HG02938 (cell line): ENCODE data around the gene DNAH2.

Experiments
- ATAC-seq: cut with Tn5 transposase; IDR thresholded peaks from one replicate; pipeline ENCODE4 v1.9.1; 2021; ENCODE audit warnings: mild to moderate bottlenecking, moderate library complexity; ENCODE audit not compliant: unreplicated experiment

The DNAH2 gene

DNA sequence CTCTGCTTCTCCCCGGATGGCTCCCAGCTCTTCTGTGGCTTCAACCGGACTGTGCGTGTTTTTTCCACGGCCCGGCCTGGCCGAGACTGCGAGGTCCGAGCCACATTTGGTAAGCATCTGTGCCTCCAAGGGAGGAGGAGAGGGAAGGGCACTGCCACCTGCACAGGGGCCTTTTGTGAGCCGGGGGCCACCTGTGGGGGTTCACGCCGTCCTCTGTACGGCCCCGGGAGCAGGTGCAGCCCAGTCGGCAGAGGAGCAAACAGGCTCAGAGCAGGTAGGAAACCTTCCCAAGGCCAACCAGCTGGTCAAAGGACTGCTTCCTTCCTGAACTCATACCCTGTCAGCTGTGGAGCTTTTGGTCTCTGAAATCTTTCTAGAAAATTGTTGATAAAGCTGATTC, 15.9 kb upstream of the DNAH2 start:
- ATAC-seq: no peak

DNA sequence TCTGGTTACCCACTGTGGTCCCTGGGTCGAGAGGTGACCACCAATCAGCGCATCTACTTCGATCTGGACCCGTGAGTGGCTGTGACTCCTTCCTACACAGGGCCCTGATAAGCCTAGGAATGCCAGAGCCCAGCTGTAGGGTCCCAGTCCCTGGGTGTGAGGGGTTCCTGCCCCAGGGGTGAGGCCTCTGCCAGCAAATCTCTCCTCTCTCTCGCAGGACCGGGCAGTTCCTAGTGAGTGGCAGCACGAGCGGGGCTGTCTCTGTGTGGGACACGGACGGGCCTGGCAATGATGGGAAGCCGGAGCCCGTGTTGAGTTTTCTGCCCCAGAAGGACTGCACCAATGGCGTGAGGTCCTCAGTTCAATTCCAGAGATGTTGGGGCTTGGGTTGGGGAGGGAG, 14.8 kb upstream of the DNAH2 start:
- no peak for ATAC-seq

DNA sequence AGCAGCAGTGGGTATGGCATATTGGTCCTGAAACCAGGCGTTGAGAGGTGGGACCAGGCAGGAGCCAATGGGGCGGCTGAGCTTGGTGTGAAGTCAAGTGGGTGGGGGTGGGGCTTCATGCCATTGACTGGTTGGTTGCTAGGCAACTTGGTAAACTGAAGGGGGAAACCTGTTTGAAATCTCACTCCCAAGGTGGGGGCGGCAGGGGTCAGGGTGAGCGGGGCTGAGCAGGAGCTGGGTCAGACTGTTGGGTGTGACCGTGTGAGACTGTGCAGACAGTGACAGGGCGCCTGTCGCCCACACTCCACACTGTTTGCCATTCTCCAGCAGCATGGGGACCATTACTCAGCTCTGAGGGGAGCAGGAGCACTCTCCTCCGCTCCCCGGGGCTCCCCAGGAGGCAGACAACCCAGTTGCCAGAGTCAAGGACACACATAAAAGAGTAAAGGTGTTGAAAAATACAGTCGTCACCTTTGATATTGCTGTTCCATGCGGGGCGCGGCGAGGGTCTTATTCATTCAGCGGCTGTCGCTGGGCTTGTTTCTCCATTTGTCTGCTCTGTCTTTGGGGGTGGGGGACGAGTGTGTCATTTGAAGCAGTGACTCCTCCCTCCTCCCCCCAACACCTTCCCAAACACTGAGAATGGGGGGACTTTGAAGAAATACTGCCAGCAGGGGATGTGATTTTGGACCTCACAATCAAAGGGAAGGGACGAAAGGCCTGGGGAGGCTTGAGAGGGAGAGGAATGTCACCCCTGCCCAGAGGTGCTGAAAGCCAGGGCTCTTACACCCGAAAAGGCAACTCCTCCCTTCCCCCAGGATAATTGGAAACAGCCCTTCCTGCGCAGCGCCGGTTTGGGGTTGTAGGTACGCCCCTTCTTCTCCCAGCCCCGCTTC, 13.7 kb upstream of the DNAH2 start:
- ATAC-seq: no peak

DNA sequence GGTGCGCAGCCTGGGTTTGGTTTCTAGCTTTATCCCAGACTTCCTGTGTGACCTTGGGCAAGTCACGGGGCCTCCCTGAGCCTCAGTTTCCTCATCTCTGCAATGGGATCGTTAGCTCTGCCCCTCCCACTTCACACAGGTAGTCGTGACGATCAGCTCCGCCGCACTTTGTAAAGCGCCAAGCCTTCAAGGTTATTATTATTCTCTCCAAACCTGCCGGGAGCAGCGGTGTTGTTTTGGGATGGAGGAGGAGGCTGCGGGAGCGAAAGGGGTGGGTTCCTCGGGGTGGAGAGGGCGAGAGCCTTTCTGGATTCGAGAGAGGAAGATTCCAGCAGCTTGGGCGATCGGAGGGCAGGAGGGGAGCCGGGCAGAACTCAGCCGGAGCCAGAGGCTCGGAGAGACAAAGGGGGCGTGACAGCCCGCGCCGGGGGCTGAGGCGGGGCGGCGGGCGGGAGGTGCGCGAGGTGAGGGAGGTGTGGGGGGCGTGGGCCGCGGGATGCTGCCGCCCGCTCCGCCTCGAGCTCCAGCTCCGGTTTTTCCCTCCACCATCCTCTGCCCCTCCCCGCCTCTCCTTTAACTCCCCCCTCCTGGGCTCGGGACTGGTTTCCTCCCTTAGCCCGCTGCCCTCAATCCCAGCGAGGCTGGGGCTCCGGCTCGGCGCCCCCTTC, 12.8 kb upstream of the DNAH2 start, which contains the start of gene EFNB3:
Gene EFNB3 (plus strand): TSS at position 602 of the 668 bp plus-strand sequence. CDS start 397 bp downstream, outside the sequence.
- no peak for ATAC-seq

DNA sequence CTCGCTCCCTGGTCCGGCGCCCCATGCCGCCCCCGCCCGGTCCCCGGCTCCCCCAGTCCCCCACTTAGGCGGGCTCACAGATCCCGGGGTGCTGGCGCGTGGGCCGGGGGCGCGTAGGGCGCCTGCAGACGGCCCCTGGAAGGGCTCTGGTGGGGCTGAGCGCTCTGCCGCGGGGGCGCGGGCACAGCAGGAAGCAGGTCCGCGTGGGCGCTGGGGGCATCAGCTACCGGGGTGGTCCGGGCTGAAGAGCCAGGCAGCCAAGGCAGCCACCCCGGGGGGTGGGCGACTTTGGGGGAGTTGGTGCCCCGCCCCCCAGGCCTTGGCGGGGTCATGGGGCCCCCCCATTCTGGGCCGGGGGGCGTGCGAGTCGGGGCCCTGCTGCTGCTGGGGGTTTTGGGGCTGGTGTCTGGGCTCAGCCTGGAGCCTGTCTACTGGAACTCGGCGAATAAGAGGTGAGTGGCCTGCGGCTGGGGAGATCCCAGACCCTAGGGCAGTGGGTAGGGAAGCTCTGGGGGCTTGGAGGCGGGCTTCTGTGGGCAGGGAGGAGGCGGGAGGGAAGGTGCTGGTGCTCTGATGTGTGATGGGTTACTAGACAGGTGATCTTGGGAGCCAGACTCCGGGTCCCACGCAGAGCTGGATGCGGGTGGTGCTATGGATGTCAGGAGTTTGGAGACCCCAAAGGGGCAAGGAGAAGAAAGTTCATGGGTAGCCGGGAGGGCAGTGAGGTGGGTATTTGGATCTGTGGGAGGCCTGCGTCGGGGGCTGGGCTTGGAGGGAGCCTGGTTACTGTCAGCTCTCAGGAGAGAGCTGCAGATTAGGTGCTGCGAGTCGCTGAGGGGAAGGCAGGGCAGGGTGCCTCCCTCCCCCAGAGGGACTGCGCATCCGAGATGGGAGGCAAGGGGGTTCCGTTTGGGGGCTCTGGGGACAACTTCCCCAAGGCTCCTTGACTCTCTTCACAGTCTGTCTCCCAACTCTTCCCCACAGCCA, 12.0 kb upstream of the DNAH2 start:
- no peak for ATAC-seq

DNA sequence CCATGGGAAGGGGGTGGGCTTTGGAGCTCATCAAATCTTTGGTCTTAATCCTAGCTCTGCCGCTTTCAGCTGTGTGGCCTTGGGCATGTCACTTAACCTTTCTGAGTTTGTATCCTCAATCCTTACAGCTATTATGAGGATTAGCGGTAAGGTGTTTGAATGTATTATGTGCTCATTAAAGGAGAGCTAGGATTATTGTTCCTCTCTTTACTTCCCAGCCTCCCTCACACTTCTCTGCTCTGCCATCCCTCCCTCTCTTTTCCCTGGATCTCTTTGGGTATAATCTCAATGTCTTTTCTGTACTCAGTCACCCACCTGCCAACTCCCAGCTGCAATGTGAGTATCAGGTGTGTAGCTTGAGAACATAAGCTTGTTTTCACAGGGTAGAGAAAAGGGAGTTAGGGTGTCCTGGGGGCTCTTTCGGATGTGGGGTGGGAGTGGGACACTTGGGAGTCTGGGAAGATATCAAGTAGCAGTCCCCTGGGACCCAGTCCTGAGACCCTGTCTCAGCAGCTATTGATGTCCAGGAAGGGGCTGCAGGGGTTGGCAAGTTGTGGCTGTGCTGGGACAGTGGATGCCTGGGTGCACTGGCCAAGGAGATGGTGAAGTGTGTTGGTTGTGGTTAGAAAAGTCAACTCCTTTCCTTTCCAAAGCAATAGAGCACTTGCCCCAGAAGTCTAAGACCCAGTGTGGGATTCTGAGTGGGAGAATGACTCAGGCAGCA, 10.8 kb upstream of the DNAH2 start:
- no peak for ATAC-seq

DNA sequence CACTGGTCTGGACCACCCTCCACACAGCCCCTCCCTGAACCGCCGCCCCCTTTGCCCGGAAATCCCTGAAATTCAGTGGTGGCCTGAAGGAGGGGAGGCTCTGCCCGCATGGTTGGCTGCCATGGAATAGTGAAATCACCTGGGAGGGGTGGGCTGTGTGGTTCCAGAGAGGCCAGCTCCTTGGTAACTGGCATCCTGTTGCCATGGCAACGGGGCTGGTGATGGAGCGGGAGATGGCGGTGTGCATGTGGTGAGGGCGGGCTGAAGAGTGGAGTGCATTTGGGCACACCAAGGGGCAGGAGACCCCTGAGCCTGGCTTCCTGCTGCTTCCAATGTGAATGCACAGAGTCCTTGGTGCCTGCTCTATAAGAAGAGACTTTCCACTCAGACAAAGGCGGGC, 10.1 kb upstream of the DNAH2 start:
- ATAC-seq: no peak

DNA sequence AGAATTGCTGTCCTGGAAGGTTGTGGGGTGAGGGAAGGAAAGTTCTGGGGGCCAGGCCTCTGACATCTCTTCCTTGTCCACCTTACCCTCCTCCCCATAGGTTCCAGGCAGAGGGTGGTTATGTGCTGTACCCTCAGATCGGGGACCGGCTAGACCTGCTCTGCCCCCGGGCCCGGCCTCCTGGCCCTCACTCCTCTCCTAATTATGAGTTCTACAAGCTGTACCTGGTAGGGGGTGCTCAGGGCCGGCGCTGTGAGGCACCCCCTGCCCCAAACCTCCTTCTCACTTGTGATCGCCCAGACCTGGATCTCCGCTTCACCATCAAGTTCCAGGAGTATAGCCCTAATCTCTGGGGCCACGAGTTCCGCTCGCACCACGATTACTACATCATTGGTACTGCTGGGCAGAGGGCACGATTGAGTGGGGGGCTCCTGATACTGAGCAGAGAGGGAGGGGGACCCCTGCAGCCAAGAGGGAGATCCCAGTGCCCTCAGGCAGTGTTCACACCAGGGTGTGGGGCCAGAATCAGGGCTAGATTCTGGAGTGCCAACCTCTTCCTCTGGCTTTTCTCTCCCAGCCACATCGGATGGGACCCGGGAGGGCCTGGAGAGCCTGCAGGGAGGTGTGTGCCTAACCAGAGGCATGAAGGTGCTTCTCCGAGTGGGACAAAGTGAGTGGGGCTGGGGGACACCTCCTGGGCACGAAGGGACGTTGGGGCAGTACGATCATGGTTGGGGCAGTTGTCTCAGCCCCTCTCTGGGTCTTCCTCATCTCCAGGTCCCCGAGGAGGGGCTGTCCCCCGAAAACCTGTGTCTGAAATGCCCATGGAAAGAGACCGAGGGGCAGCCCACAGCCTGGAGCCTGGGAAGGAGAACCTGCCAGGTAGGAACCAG, 9.4 kb upstream of the DNAH2 start:
- no peak for ATAC-seq

DNA sequence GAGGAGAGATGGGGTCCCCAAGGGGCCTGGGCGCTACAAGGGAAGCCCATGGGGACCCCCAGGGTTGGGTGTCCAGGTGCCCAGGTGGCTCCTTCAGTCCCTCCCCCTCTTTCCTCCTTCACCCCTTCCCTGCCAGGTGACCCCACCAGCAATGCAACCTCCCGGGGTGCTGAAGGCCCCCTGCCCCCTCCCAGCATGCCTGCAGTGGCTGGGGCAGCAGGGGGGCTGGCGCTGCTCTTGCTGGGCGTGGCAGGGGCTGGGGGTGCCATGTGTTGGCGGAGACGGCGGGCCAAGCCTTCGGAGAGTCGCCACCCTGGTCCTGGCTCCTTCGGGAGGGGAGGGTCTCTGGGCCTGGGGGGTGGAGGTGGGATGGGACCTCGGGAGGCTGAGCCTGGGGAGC, 8.5 kb upstream of the DNAH2 start:
- no peak for ATAC-seq

DNA sequence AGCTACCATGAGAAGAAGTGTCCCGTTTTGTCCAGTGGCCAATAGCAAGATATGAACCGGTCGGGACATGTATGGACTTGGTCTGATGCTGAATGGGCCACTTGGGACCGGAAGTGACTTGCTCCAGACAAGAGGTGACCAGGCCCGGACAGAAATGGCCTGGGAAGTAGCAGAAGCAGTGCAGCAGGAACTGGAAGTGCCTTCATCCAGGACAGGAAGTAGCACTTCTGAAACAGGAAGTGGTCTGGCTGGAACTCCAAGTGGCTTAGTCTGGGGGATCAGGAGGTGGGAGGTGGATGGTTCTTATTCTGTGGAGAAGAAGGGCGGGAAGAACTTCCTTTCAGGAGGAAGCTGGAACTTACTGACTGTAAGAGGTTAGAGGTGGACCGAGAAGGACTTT, 7.2 kb upstream of the DNAH2 start:
- no peak for ATAC-seq

DNA sequence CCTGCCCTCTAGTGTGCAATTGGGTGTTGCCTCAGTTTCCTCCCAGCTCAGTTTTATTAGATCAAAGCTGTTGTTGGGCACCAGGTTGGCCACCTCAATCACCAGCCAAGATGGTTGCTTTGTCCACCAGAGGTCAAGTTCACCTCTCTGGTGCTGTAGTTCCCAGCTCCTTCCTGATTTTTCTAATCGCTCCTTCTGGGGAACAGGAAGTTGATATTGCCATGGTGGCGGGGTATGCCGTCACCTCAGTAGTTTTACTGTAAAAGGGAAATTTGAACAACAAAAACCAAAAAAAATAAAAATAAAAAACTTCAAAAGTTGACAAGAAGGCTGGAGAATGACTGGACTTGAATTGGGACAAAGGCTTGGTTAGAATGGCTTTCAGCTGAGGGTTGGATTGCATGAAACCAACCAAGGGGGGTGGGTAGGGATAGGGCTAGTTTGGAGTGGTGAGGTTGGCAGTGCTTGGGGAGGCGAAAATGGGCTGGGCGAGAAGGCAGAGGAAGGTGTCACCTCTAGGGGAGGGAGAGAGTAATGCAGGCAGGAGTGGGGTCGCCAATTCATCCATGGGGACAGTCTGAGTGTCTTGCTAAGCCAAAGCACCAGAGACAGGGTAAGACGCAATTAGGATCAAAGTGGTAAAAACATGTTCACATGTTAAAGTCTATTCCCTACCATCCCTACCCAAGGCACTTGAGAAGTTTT, 6.3 kb upstream of the DNAH2 start:
- ATAC-seq: no peak

DNA sequence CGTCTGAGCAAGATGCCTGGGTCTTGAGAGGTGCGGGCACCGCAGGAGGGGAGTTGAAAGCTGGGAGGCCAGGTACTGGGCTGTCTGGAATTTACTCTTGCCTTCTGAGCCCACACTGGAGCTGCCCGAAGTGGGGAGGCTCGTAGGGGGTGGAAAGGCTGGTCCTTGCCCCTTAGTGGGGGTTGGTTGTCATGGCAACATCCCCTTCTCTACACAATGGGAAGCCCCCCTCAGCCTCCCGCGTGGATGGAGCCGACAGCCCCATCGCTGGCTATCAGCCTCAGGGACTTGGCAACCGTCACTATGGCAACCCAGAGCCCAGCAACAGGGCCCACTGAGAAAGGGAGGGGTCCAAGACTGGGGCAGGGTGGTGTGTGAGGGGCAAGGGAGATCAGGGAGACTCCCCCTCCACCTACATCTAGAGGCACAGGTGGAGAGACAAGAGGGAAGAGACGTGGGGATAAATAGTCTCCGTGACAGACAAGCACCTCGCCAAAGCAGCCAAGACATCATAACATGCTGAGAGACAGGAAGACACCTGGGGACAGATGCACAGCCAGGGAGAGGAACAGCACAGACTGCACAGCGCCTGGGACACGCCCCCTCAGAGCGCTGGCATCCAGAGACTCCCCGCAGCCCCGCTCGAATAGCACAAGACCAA, 5.3 kb upstream of the DNAH2 start:
- no peak for ATAC-seq

DNA sequence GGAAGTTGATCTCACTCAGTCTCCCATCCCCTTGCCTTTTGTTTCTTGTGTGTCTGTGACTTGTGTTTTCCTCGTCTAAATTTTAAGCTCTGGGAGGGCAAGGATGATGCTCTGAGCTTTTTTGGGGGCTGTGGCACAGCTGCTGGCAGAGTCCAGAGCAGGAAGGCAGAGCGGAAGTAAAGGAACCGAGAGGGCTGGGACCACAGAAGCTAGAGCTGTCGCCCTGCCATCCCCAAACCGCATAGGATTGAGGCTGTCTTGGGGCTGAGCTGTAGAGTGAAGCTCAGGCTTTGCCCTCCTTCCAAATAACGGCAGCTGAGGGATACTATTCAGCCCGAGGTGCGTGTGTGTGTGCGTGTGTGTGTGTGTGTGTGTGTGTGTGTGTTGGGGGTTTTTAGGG, 3.8 kb upstream of the DNAH2 start:
- no peak for ATAC-seq

DNA sequence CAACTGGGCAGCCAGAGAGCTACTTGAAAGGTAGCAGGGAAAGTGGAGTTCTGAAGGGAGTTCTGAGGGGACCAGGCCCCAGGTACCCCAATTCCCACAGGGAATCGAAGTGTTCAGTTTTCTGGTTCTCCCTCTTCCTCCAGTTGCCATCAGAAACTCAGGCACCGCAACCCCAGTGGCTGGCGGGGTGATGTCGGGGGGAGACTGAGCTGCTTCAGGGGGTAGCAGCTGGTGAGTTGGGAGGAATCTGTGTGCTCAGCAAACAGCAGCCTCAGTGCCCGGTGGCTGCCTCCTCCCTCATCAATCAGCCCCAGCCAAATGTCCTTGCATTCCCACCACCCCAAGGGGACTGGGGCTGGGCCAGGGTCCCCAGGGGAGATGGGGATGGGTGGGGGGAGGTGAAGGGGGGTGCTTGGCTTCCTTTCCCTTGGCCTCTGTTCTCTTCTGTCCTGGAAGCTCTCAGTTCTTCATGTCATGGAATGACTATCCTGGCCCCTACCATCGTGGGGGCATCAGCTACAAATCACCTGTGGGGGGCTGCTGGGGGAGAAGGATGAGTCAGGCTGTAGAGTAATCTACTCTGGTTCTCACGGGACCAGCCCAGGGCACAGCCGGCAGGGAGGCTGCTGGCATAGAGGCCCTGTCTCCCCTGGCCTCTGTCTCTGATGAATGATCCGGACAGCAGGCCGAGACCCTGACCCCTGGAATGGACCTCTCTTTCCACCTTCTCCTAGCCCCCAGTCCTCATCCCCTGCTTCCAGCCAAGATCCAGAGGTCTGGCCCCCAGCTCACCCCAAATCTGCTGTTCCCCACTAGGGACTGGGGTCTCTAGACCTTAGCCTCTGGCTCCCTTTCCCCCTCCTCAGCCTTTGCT, 2.6 kb upstream of the DNAH2 start:
- no peak for ATAC-seq

DNA sequence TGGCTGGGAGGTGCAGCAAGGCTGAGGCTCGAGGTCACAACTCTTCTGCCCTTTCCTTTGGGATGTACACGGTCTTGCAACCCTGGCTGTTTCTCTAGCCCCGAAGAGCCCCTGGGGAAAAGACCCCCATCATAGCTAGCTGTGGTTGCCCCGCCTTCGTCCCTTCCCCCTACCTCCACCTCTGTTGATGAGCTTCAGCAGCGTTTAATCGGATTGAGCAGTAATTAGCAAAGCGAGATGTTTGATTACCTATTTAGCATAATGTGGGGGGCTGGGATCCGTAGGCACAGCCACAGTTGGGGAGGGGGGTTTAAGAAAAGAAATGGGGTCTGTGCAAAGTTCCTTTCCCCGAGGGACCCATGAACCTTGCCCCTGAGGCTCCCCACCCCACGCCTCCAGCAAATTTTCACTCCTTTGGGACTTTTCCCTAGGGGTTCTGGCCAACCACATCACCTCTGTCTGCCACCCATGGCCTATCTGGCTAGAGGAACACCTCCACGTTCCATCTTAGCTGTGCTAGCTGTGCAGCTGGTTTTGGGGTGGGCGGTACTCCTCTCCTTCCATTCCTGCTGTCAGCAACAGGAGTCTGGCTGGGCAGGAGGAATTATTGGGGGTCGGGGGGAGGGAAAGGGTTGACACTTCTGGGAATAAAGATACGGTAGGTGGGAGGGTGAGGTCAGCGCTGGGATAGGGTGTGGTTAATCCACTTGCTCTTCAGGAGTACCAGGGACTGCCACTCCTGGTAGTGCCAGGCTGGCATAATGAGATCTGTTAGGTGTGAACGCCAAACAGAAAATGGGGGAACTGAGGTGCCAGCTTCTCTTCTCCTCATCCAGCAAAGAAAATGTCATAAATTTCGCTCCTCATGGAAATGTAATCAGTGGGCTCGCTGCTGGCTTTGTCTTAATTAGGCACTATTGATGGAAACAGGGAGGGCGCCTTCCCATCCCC, 1.3 kb upstream of the DNAH2 start:
- no peak for ATAC-seq

DNA sequence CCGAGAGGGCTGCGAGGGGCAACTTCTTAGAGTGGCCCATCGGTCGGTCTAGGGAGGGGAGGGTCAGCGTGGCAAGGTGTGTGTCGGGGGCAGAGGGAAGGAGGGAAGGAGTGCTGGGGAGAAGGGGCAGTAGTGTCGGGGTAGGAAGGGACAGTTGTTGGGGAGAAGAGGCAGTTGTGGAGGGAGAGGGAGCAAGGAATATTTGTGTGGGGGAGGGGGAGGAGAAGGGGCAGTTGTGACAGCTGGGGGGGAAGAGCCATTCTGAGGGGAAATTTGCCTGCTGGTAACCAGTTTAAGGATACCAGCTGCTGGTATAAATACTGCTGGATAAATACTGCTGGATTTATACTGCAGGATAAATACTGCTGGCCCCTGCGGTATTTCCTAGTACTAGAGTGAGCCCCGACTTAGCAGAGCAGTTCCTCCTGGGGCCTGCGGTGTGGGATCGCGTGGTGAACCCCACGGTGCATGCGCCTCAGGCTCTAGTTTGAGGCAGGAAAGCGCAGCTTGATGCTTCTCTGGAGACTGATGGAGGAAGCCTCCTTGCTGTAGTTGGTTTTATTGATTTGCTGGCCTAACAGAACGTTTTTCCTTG, 309 bp downstream of the DNAH2 start:
- ATAC-seq: no peak
